WTC11 (cell line): ENCODE measurements around the gene HP1BP3.

Experiments used
- CBFB ChIP-seq: sonication (generic); formaldehyde crosslinking; IDR thresholded peaks from 2 replicates; pipeline ENCODE4 v1.8.1; 2022; ENCODE audit warnings: mild to moderate bottlenecking, low read depth, missing genetic modification reagents
- CTCF ChIP-seq: fragments of 200-600 bp; IDR thresholded peaks from 2 replicates; pipeline ENCODE4 v1.8.0; 2022; ENCODE audit warnings: antibody characterized with exemption
- ESRRA ChIP-seq: sonication (generic); formaldehyde crosslinking; IDR thresholded peaks from 2 replicates; pipeline ENCODE4 v1.8.1; 2022; ENCODE audit warnings: mild to moderate bottlenecking, missing genetic modification reagents, borderline replicate concordance
- IRF1 ChIP-seq: sonication (generic); formaldehyde crosslinking; IDR thresholded peaks from 2 replicates; pipeline ENCODE4 v1.8.0; 2023; ENCODE audit warnings: missing genetic modification reagents
- IRF2 ChIP-seq: sonication (generic); formaldehyde crosslinking; IDR thresholded peaks from 2 replicates; pipeline ENCODE4 v1.8.0; 2022; ENCODE audit warnings: low read depth, missing genetic modification reagents, borderline replicate concordance
- NFE2L1 ChIP-seq: sonication (generic); formaldehyde crosslinking; IDR thresholded peaks from 2 replicates; pipeline ENCODE4 v1.8.1; 2023; ENCODE audit warnings: missing genetic modification reagents
- NFYB ChIP-seq: sonication (generic); formaldehyde crosslinking; conservative IDR thresholded peaks from 2 replicates; pipeline ENCODE4 v1.8.0; 2022; ENCODE audit warnings: low read depth, missing genetic modification reagents
- ZBTB21 ChIP-seq: sonication (generic); formaldehyde crosslinking; IDR thresholded peaks from 2 replicates; pipeline ENCODE4 v1.8.1; 2023; ENCODE audit warnings: mild to moderate bottlenecking, missing genetic modification reagents, borderline replicate concordance
- ZNF121 ChIP-seq: sonication (generic); formaldehyde crosslinking; IDR thresholded peaks from 2 replicates; pipeline ENCODE4 v1.8.0; 2023; ENCODE audit warnings: missing genetic modification reagents
- ZNF512 ChIP-seq: sonication (generic); formaldehyde crosslinking; IDR thresholded peaks from 2 replicates; pipeline ENCODE4 v1.8.1; 2022; ENCODE audit warnings: missing genetic modification reagents, borderline replicate concordance
- TF ChIP-seq, protein P1 (sequence below): sonication (generic); formaldehyde crosslinking; IDR thresholded peaks from 2 replicates; pipeline ENCODE4 v1.8.0; 2022; ENCODE audit warnings: missing genetic modification reagents

GRCh38 chr1:20753589-20753988 is 33.5 kb downstream of the HP1BP3 start:
- TF ChIP-seq CTCF (no peak), IRF1 (CRISPR knock-in tag) (no peak), ZNF121 (CRISPR knock-in tag) (no peak), NFE2L1 (no peak), CBFB (CRISPR knock-in tag) (no peak), ZNF512 (CRISPR knock-in tag) (no peak), ZBTB21 (CRISPR knock-in tag) (no peak), IRF2 (CRISPR knock-in tag) (no peak), ESRRA (CRISPR knock-in tag) (no peak), NFYB (CRISPR knock-in tag) (no peak)
- TF ChIP-seq, protein P1, sequence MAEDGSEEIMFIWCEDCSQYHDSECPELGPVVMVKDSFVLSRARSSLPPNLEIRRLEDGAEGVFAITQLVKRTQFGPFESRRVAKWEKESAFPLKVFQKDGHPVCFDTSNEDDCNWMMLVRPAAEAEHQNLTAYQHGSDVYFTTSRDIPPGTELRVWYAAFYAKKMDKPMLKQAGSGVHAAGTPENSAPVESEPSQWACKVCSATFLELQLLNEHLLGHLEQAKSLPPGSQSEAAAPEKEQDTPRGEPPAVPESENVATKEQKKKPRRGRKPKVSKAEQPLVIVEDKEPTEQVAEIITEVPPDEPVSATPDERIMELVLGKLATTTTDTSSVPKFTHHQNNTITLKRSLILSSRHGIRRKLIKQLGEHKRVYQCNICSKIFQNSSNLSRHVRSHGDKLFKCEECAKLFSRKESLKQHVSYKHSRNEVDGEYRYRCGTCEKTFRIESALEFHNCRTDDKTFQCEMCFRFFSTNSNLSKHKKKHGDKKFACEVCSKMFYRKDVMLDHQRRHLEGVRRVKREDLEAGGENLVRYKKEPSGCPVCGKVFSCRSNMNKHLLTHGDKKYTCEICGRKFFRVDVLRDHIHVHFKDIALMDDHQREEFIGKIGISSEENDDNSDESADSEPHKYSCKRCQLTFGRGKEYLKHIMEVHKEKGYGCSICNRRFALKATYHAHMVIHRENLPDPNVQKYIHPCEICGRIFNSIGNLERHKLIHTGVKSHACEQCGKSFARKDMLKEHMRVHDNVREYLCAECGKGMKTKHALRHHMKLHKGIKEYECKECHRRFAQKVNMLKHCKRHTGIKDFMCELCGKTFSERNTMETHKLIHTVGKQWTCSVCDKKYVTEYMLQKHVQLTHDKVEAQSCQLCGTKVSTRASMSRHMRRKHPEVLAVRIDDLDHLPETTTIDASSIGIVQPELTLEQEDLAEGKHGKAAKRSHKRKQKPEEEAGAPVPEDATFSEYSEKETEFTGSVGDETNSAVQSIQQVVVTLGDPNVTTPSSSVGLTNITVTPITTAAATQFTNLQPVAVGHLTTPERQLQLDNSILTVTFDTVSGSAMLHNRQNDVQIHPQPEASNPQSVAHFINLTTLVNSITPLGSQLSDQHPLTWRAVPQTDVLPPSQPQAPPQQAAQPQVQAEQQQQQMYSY (CRISPR knock-in tag), result no peak
